HEK293 (cell line): ENCODE data around the gene MRM1.

ENCODE experiments used
- CTCF ChIA-PET: fragments of 350-600 bp; formaldehyde crosslinking; extraction: SDS; loops from one replicate; lab custom pipeline; 2021; ENCODE audit warnings: antibody characterized with exemption; lab: Yijun Ruan, JAX
- POLR2A ChIA-PET: fragments of 300-600 bp; formaldehyde crosslinking; extraction: SDS; loops from one replicate; lab custom pipeline; 2020; ENCODE audit warnings: antibody characterized with exemption, inconsistent platforms; lab: Yijun Ruan, JAX
- H3K27ac ChIP-seq: fragments of 200-500 bp; sonication (Bioruptor generic); 2 replicates; pipeline ENCODE4 v1.5.1; 2014; ENCODE audit warnings: low read depth, low read length, control low read depth, inconsistent platforms; ENCODE audit errors: extremely low read depth
- H3K36me3 ChIP-seq, 2 experiments: fragments of 200-500 bp in 1 of 2; sonication (Bioruptor generic) in 1 of 2; 1 replicate in 1 of 2; 2 replicates in 1 of 2; pipeline ENCODE4 v1.5.1; 2014 to 2017; ENCODE audit warnings: inconsistent platforms in 2 of 2, low read length in 2 of 2; ENCODE audit not compliant: control insufficient read depth in 2 of 2, insufficient read depth in 1 of 2
- H3K4me1 ChIP-seq: fragments of 200-500 bp; sonication (Bioruptor generic); 2 replicates; pipeline ENCODE4 v1.5.1; 2014; ENCODE audit warnings: mild to moderate bottlenecking, low read length, inconsistent platforms; ENCODE audit not compliant: control insufficient read depth, insufficient read depth
- H3K4me3 ChIP-seq: 2 replicates; pipeline ENCODE4 v1.5.1; 2011; ENCODE audit warnings: low read depth, mild to moderate bottlenecking, control low read depth, low read length, moderate library complexity
- H3K9me3 ChIP-seq: fragments of 200-500 bp; sonication (Bioruptor generic); 2 replicates; pipeline ENCODE4 v1.5.1; 2014; ENCODE audit warnings: low read depth, low read length, inconsistent platforms; ENCODE audit not compliant: control insufficient read depth, insufficient read depth
- HOXD13 ChIP-seq: sonication (generic); formaldehyde crosslinking; IDR thresholded peaks from 2 replicates; pipeline ENCODE4 v1.8.0; 2022; ENCODE audit warnings: missing genetic modification reagents, borderline replicate concordance
- KLF10 ChIP-seq: fragments of 450-650 bp; IDR thresholded peaks from 2 replicates; pipeline ENCODE4 v1.5.1; 2018; ENCODE audit warnings: missing biosample characterization, mild to moderate bottlenecking, missing genetic modification characterization
- MZF1 ChIP-seq: fragments of 450-650 bp; formaldehyde crosslinking; IDR thresholded peaks from 2 replicates; pipeline ENCODE4 v1.5.1; 2017; ENCODE audit warnings: missing biosample characterization, missing genetic modification characterization, borderline replicate concordance
- ZBTB1 ChIP-seq: fragments of 450-650 bp; formaldehyde crosslinking; IDR thresholded peaks from 2 replicates; pipeline ENCODE4 v1.5.1; 2016; ENCODE audit warnings: missing biosample characterization, missing genetic modification characterization
- ZBTB21 ChIP-seq: fragments of 450-650 bp; formaldehyde crosslinking; IDR thresholded peaks from 2 replicates; pipeline ENCODE4 v1.5.1; 2017; ENCODE audit warnings: missing biosample characterization, missing genetic modification characterization
- ZBTB7A ChIP-seq: fragments of 450-650 bp; formaldehyde crosslinking; IDR thresholded peaks from 2 replicates; pipeline ENCODE4 v1.5.1; 2016; ENCODE audit warnings: low read depth, missing biosample characterization, missing genetic modification characterization
- ZEB2 ChIP-seq: fragments of 450-650 bp; formaldehyde crosslinking; IDR thresholded peaks from 2 replicates; pipeline ENCODE4 v1.5.1; 2016; ENCODE audit warnings: missing biosample characterization, missing genetic modification characterization
- ZNF112 ChIP-seq: fragments of 450-650 bp; formaldehyde crosslinking; IDR thresholded peaks from 2 replicates; pipeline ENCODE4 v1.5.0; 2017; ENCODE audit warnings: missing biosample characterization, missing genetic modification characterization
- ZNF121 ChIP-seq: fragments of 450-650 bp; formaldehyde crosslinking; IDR thresholded peaks from 2 replicates; pipeline ENCODE4 v1.5.1; 2016; ENCODE audit warnings: missing biosample characterization, missing genetic modification characterization
- ZNF248 ChIP-seq: fragments of 450-650 bp; formaldehyde crosslinking; IDR thresholded peaks from 2 replicates; pipeline ENCODE4 v1.5.1; 2017; ENCODE audit warnings: missing biosample characterization, missing genetic modification characterization
- ZNF280C ChIP-seq: fragments of 450-650 bp; formaldehyde crosslinking; IDR thresholded peaks from 2 replicates; pipeline ENCODE4 v1.5.1; 2016; ENCODE audit warnings: missing biosample characterization, missing genetic modification characterization
- ZNF350 ChIP-seq: fragments of 450-650 bp; formaldehyde crosslinking; IDR thresholded peaks from 2 replicates; pipeline ENCODE4 v1.5.0; 2017; ENCODE audit warnings: missing biosample characterization, mild to moderate bottlenecking, missing genetic modification characterization
- ZNF416 ChIP-seq: fragments of 450-650 bp; formaldehyde crosslinking; IDR thresholded peaks from 2 replicates; pipeline ENCODE4 v1.5.1; 2016; ENCODE audit warnings: missing biosample characterization, missing genetic modification characterization
- ZNF501 ChIP-seq: fragments of 450-650 bp; formaldehyde crosslinking; IDR thresholded peaks from 2 replicates; pipeline ENCODE4 v1.5.1; 2016; ENCODE audit warnings: missing biosample characterization, missing genetic modification characterization
- ZNF530 ChIP-seq: fragments of 450-650 bp; formaldehyde crosslinking; IDR thresholded peaks from 2 replicates; pipeline ENCODE4 v1.5.1; 2016; ENCODE audit warnings: low read depth, missing biosample characterization, missing genetic modification characterization
- ZNF621 ChIP-seq: fragments of 450-650 bp; formaldehyde crosslinking; IDR thresholded peaks from 2 replicates; pipeline ENCODE4 v1.5.1; 2017; ENCODE audit warnings: missing biosample characterization, missing genetic modification characterization
- ZNF623 ChIP-seq: fragments of 450-650 bp; formaldehyde crosslinking; IDR thresholded peaks from 2 replicates; pipeline ENCODE4 v1.5.1; 2016; ENCODE audit warnings: missing biosample characterization, missing genetic modification characterization
- ZNF707 ChIP-seq: fragments of 450-650 bp; formaldehyde crosslinking; IDR thresholded peaks from 2 replicates; pipeline ENCODE4 v1.5.1; 2016; ENCODE audit warnings: missing biosample characterization, missing genetic modification characterization
- ZNF785 ChIP-seq: fragments of 450-650 bp; formaldehyde crosslinking; IDR thresholded peaks from 2 replicates; pipeline ENCODE4 v1.5.1; 2016; ENCODE audit warnings: missing biosample characterization, missing genetic modification characterization
- ZSCAN30 ChIP-seq: fragments of 450-650 bp; IDR thresholded peaks from 2 replicates; pipeline ENCODE4 v1.5.1; 2018; ENCODE audit warnings: missing biosample characterization, mild to moderate bottlenecking, missing genetic modification characterization, moderate library complexity

Gene MRM1

GRCh38 chr17:36597866-36598777, 3.3 kb upstream of the MRM1 start:
- ChIA-PET CTCF (interaction anchor here (0.7 to 1.0 kb wide), 2 partner anchors 13 to 64 kb away, joined by 3 read pairs; no protein-coding TSS in a partner anchor), POLR2A (interaction anchor here (0.5 to 3.8 kb wide), 2 partner anchors 8 to 53 kb away, joined by 6 to 42 read pairs; partner anchors contain the start of gene GGNBP2)
- Histone ChIP-seq H3K9me3 (no peaks in the 10 kb centered on the region), H3K4me3 (no peak overlapping the region), H3K4me1 (peaks cover 7% of the 10 kb centered on the region; the same call in 1 of the 2 replicates), H3K27ac (no peak overlapping the region), H3K36me3 (peaks cover 0 to 63% of the 10 kb centered on the region in 2 experiments; a peak in 2 of 3 replicates)
- TF ChIP-seq HOXD13 = no peak
- TF ChIP-seq ZNF501 (tag by site-specific recombination) = no peak
- TF ChIP-seq ZSCAN30 (tag by site-specific recombination) = no peak
- TF ChIP-seq ZNF121 (tag by site-specific recombination) = no peak

DNA sequence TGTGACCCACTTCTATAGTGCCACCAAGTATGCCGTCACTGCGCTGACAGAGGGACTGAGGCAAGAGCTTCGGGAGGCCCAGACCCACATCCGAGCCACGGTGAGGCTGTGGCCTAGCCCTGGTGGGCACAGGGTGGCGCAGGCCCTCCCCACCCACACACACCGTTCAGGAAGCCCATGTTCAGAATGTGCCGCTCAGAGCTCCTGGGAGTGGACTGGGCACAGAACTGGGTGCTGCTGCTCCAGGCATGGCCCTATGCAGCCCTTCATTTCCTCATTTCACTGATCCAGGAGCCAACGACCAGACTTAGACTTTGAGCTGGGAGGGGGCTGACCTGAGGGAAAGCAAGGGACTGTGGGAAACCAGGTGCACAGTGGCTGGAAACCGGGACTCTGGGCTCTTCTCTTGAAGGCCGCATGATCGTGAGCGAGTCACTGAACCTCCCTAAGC, 2.4 kb upstream of the MRM1 start:
- Histone ChIP-seq H3K9me3 (no peaks in the 10 kb centered on the region), H3K27ac (no peak overlapping the region), H3K4me3 (no peak overlapping the region), H3K36me3 (peaks cover 4 to 59% of the 10 kb centered on the region in 2 experiments; a peak in 2 of 3 replicates), H3K4me1 (peaks cover 9% of the 10 kb centered on the region; the same call in 1 of the 2 replicates)
- POLR2A ChIA-PET = interaction anchor here (3.8 kb wide), 1 partner anchor 54 kb away, joined by 42 read pairs; the partner anchor contains the start of gene GGNBP2
- CTCF ChIA-PET = interaction anchor here (0.6 kb wide), 1 partner anchor 787 kb away, joined by 3 read pairs; no protein-coding TSS in a partner anchor
- no peak for TF ChIP-seq ZNF530 (tag by site-specific recombination)

DNA sequence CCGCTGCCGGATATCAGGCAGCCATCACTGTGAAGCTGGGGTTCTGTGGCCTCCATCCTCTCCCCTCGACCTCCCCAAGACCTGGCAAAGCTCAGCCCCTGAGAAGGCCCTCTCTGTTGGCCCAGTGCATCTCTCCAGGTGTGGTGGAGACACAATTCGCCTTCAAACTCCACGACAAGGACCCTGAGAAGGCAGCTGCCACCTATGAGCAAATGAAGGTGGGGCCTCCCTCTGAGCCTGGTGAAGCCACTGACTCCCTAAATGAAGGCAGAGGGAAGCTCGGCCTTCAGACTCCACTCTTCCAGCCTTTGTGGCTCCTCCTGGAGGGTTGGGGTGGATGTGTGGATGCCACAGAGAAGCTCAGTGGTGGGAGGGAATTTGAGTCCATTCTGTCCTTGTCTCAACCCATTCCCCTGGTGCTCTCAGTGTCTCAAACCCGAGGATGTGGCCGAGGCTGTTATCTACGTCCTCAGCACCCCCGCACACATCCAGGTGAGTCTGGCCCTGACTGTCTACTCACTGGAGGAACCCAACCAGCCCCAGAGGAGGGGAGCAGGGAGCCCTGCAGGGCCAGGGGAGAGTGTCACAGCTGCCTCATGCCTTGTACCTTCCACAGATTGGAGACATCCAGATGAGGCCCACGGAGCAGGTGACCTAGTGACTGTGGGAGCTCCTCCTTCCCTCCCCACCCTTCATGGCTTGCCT, 1.7 kb upstream of the MRM1 start:
- ChIA-PET CTCF (interaction anchor here (0.5 to 3.6 kb wide), 3 partner anchors 12 to 786 kb away, joined by 3 to 18 read pairs (median 3); no protein-coding TSS in a partner anchor), POLR2A (interaction anchor here (1.0 to 3.8 kb wide), 2 partner anchors 8 to 54 kb away, joined by 3 to 42 read pairs; partner anchors contain the start of genes DHRS11 and GGNBP2)
- H3K9me3 ChIP-seq = no peaks in the 10 kb centered on the region
- peaks cover 9% of the 10 kb centered on the region; the same call in 1 of the 2 replicates for H3K4me1 ChIP-seq
- H3K27ac ChIP-seq = no peak overlapping the region
- no peak for TF ChIP-seq ZNF350 (tag by site-specific recombination)
- TF ChIP-seq ZNF416 (tag by site-specific recombination) = no peak
- no peak for TF ChIP-seq MZF1 (tag by site-specific recombination)
- TF ChIP-seq ZNF621 (tag by site-specific recombination) = no peak
- no peak for TF ChIP-seq ZBTB21 (tag by site-specific recombination)
- no peak for TF ChIP-seq ZNF785
- TF ChIP-seq KLF10 (tag by site-specific recombination) = no peak
- TF ChIP-seq ZNF623 (tag by site-specific recombination) = no peak
- no peak for TF ChIP-seq ZNF707
- no peak for TF ChIP-seq ZEB2 (tag by site-specific recombination)
- no peak for TF ChIP-seq ZNF248 (tag by site-specific recombination)
- no peak for TF ChIP-seq ZBTB1
- no peak for TF ChIP-seq ZNF280C
- no peak for TF ChIP-seq ZBTB7A (tag by site-specific recombination)
- no peak for TF ChIP-seq ZNF112 (tag by site-specific recombination)
- H3K36me3 ChIP-seq = peaks cover 4 to 58% of the 10 kb centered on the region in 2 experiments; a peak in 2 of 3 replicates
- no peak overlapping the region for H3K4me3 ChIP-seq
